ENCODE data around the gene GANAB.

DNA sequence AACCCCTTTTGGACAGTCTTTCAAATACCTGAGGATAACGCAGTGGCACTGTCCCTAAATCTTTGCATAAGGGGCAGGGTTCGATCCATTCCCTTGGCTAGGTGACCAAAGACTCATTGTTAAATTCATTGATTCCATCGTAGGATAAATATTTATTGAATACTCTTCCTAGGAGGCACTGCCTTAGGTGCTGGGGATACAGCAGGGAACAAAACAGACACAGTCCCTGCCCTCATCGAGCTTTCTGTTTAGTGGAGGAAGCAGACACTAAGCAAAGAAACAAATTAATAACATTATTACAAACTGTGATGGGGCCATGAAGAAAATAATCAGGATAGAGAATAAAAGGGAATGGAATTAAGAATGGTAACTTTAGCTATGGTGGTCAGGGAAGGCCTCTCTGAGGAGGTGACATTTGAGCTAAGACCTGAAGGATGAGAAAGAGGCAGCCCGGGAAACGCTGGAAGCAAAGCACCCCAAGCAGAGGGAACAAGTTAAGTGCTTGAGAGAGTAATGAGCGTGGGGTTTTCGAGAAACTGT, 25.3 kb downstream of the GANAB start:
- no peak for TF ChIP-seq GATA2 (IDR thresholded peaks at IDR 0.05; ENCODE audit: low read depth, low read length)
- no peak for TF ChIP-seq GATA3 (IDR thresholded peaks at IDR 0.05; ENCODE audit: low read depth, low read length)

Data from SH-SY5Y (cell line).